Right lung (tissue), 5 donors: ENCODE measurements around the gene NKX1-2. TPM values are rescaled to one million over a fixed set of nuclear protein-coding genes. Genes with fewer than 3 reads are reported as not detected.

Source experiments
- DNase-seq, 2 donors: peaks; one replicate each; pipeline ENCODE4 v3.0.0-alpha.2; 2013
- polyA plus RNA-seq, 5 donors: library from polyadenylated mRNA; unstranded; fragments of 120-200 nt; gene quantifications; one replicate each; pipeline versions ENCODE4 v1.2.1 to v1.2.3, GENCODE V29; 2013; ENCODE audit warnings: inconsistent platforms in 1 of 5, low replicate concordance in 1 of 5; ENCODE audit not compliant: insufficient read length in 5 of 5, insufficient read depth in 1 of 5

Gene NKX1-2
- polyA plus RNA-seq, 5 donors: not detected

DNA sequence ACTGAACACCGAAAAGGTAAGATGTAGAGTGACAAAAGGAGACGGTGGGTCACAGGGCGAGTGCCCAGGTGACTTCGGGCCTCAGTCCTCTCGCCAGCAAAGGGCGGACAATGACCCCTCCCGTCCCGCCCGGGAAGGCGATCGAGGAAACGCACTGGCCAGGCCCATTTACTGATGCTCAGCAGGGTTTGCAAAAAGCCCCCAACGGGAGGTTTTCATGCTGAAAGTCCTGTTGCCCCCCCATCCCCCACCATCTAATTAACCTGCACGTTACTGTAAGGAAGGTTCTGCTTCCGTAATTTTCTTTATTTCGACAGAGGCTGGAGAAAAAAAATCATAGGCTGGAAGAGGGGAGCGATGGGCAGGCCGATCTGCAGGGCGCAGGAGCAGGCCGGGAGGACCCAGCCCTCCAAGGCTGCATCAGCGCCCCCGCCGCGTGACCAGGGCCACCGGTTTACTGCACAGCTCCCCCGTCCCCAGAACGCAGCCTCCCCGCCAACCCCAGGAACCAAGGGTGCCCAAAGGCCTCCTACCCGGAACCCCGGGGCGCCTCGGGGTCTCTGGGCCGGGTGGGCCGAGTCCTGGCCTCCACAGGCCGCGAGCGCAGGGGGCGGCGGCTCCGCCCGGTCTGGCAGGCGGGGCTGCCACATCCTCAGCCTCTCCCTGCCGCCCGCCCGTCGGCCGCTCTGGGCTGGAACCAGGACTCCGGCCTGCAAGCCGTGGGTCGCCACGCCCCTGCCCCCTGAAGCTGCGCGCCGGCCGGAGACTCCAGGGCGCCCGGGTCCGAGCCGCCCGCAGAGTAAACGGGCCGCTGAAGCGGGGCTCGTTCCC, 31.7 kb downstream of the NKX1-2 start:
- peak; percentile 51 to 62 for DNase-seq

DNA sequence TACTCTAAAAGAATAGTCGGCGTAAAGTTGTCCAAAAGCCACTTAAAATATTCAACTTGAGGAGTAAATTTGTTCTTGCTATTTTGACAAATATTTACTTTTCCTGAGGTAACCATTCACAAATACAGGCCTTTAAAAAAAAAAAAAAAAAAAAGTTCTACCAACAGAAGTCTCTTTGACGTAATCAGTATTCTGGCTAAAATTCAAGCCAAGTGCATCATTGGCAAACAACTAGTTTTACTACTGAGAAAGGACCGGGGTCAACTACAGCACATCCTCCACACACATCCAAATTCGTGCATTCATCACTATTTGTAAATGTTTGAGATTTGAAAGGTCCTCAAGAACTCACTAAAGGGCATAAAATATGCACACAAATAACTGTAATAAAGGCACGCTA, 33.1 kb downstream of the NKX1-2 start:
- peak in 1 of 2 donors; percentile 42 for DNase-seq

GRCh38 chr10:124415210-124415609, 34.6 kb downstream of the NKX1-2 start:
- no peak for DNase-seq

GRCh38 chr10:124414076-124414475, 35.8 kb downstream of the NKX1-2 start:
- peak; percentile 56 to 63 for DNase-seq

GRCh38 chr10:124409696-124410095, 40.1 kb downstream of the NKX1-2 start:
- no peak for DNase-seq

GRCh38 chr10:124408357-124408756, 41.5 kb downstream of the NKX1-2 start:
- DNase-seq: no peak

DNA sequence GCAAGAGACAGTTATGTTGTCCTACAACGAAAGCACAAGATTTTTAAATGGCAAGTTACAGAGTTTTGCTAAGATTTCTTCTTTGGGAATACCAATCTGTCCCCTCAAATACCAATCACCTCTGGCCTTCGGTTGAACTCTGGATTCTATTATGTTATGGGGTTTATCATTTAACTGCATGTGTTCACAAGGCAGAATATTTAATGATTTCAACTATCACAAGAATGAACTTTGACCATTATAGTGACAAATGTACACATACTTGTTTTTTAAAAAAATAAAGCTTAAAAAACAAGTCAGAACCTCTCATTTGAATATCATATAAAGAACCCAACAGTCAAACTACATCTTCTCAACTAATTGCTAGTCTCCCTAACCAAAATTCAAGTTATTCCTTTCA, 42.4 kb downstream of the NKX1-2 start:
- DNase-seq: no peak

DNA sequence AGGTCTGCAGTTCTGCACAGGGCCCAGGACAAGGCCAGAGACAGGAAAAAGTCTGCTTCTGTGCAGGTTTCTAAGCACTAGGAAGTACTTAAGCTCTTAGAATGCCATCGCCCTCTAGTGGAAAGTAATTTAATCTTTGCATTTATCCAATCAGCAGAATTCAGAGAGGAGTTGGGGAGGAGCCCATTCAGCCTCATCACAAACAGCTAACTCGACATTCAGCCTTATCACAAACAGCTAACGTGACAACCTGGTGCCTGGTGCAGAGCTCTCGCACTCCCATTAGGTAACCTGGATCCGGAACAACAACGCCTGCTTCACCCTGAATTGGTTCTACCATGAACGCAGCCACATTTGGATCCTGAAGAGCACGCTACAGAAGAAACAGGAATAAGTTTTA, 46.3 kb downstream of the NKX1-2 start:
- peak in 1 of 2 donors; percentile 64 for DNase-seq

- no peak for DNase-seq
Measured at GRCh38 chr10:124402273-124402672, 47.6 kb downstream of the NKX1-2 start.

DNA sequence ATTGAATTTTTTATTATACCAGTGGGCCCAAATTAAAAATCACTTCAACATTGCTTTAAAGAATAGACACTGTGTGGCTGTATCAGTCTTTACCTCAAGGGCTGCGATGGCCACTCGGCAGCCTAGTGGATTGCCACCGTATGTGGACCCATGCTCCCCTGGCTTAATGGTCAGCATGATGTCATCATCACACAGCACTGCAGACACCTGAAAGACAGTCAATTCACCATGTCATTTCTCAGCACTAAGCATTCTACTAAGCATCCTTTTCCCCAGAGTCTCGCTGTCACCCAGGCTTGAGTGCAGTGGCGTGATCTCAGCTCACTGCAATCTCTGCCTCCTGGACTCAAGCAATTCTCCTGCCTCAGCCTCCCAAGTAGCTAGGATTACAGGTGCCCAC, 48.2 kb downstream of the NKX1-2 start:
- DNase-seq: no peak

Other genes with a start within 250 kb of the NKX1-2 start
- 100 to 1,000 TPM in 2 of 5 donors, 10 to 100 TPM in 3; 81.5 to 112 (median 90.3) TPM for gene OAT, start 31.1 kb downstream of the NKX1-2 start, polyA plus RNA-seq
- 10 to 100 TPM; 11.4 to 17.7 (median 13.0) TPM for gene LHPP, start 11.8 kb upstream of the NKX1-2 start, polyA plus RNA-seq